Mononuclear cell (primary cell): Measurements from ENCODE around the gene CAMK1D. TPM values are rescaled to one million over a fixed set of nuclear protein-coding genes. Genes with fewer than 3 reads are reported as not detected.
"Not testable (repeated sequence)": the region's sequence is repeated elsewhere in the genome, so short reads cannot be mapped to it uniquely, and the experiment has no call there.

Experiments used
- H3K27me3 ChIP-seq: 2 replicates; pipeline ENCODE4 v1.6.0; 2011; ENCODE audit warnings: low read length, control low read depth; ENCODE audit not compliant: insufficient read depth
- H3K4me1 ChIP-seq: 2 replicates; pipeline ENCODE4 v1.5.1; 2011; ENCODE audit warnings: mild to moderate bottlenecking, low read length, control low read depth; ENCODE audit not compliant: insufficient read depth
- H3K4me3 ChIP-seq: 2 replicates; pipeline ENCODE4 v1.5.1; 2011; ENCODE audit warnings: mild to moderate bottlenecking, low read length, moderate library complexity
- H3K9me3 ChIP-seq: 2 replicates; pipeline ENCODE4 v1.5.1; 2011; ENCODE audit warnings: low read depth, mild to moderate bottlenecking, control low read depth, low read length
- total RNA-seq: library from RNA; depleted of rRNA; stranded (reverse); fragments of >200 nt; gene quantifications from one replicate; pipeline ENCODE4 v1.2.3, GENCODE V29; 2012

The CAMK1D gene
- total RNA-seq, 1 donor: 11.0 TPM

- no peak overlapping the region for H3K4me3 ChIP-seq
- H3K4me1 ChIP-seq: no peaks in the 10 kb centered on the region
- H3K27me3 ChIP-seq: no peaks in the 10 kb centered on the region
- H3K9me3 ChIP-seq: no peaks in the 10 kb centered on the region
Measured at GRCh38 chr10:12434277-12434676, 84.9 kb downstream of the CAMK1D start.

- H3K9me3 ChIP-seq, H3K4me3 ChIP-seq, H3K4me1 ChIP-seq, H3K27me3 ChIP-seq: not testable (repeated sequence)
Measured at GRCh38 chr10:12434677-12435076, 85.3 kb downstream of the CAMK1D start.

GRCh38 chr10:12435348-12435747 lies 86.0 kb downstream of the CAMK1D start:
- Histone ChIP-seq H3K4me1 (no peaks in the 10 kb centered on the region), H3K4me3 (no peak overlapping the region), H3K27me3 (no peaks in the 10 kb centered on the region), H3K9me3 (no peaks in the 10 kb centered on the region)

GRCh38 chr10:12438919-12439692 lies 89.8 kb downstream of the CAMK1D start:
- no peaks in the 10 kb centered on the region for H3K4me1 ChIP-seq
- no peak overlapping the region for H3K4me3 ChIP-seq
- no peaks in the 10 kb centered on the region for H3K27me3 ChIP-seq
- no peaks in the 10 kb centered on the region for H3K9me3 ChIP-seq

- H3K9me3 ChIP-seq, H3K4me1 ChIP-seq, H3K4me3 ChIP-seq, H3K27me3 ChIP-seq: not testable (repeated sequence)
Measured at GRCh38 chr10:12439767-12440166, 90.4 kb downstream of the CAMK1D start.

GRCh38 chr10:12443026-12443425 lies 93.7 kb downstream of the CAMK1D start:
- Histone ChIP-seq H3K4me3 (no peak overlapping the region), H3K27me3 (no peaks in the 10 kb centered on the region), H3K4me1 (no peaks in the 10 kb centered on the region), H3K9me3 (no peaks in the 10 kb centered on the region)

- no peaks in the 10 kb centered on the region for H3K27me3 ChIP-seq
- no peak overlapping the region for H3K4me3 ChIP-seq
- H3K4me1 ChIP-seq: peaks cover 18% of the 10 kb centered on the region
- no peaks in the 10 kb centered on the region for H3K9me3 ChIP-seq
Measured at GRCh38 chr10:12444981-12445700, 95.8 kb downstream of the CAMK1D start.

GRCh38 chr10:12445701-12446334 lies 96.5 kb downstream of the CAMK1D start:
- Histone ChIP-seq H3K27me3 (no peaks in the 10 kb centered on the region), H3K4me1 (peaks cover 18% of the 10 kb centered on the region), H3K4me3 (no peak overlapping the region), H3K9me3 (no peaks in the 10 kb centered on the region)

GRCh38 chr10:12448340-12448728 lies 99.0 kb downstream of the CAMK1D start:
- Histone ChIP-seq H3K4me3 (no peak overlapping the region), H3K4me1 (peaks cover 18% of the 10 kb centered on the region), H3K27me3 (no peaks in the 10 kb centered on the region), H3K9me3 (no peaks in the 10 kb centered on the region)

GRCh38 chr10:12448729-12449391 lies 99.5 kb downstream of the CAMK1D start:
- no peaks in the 10 kb centered on the region for H3K27me3 ChIP-seq
- H3K4me3 ChIP-seq: no peak overlapping the region
- H3K9me3 ChIP-seq: no peaks in the 10 kb centered on the region
- peaks cover 18% of the 10 kb centered on the region for H3K4me1 ChIP-seq

GRCh38 chr10:12455318-12455717 lies 106.0 kb downstream of the CAMK1D start:
- H3K27me3 ChIP-seq: no peaks in the 10 kb centered on the region
- no peaks in the 10 kb centered on the region for H3K4me1 ChIP-seq
- H3K9me3 ChIP-seq: no peaks in the 10 kb centered on the region
- no peak overlapping the region for H3K4me3 ChIP-seq

- Histone ChIP-seq H3K4me3 (no peak overlapping the region), H3K4me1 (no peaks in the 10 kb centered on the region)
Measured at GRCh38 chr10:12455766-12456165, 106.4 kb downstream of the CAMK1D start.

GRCh38 chr10:12459340-12459739 lies 110.0 kb downstream of the CAMK1D start:
- Histone ChIP-seq H3K4me1 (no peaks in the 10 kb centered on the region), H3K4me3 (no peak overlapping the region), H3K9me3 (no peaks in the 10 kb centered on the region), H3K27me3 (no peaks in the 10 kb centered on the region)

More at GRCh38 chr10:12455766-12456165, 106.4 kb downstream of the CAMK1D start:
- no peaks in the 10 kb centered on the region for H3K27me3 ChIP-seq
- no peaks in the 10 kb centered on the region for H3K9me3 ChIP-seq

- no peak overlapping the region for H3K4me3 ChIP-seq
- H3K27me3 ChIP-seq: no peaks in the 10 kb centered on the region
- no peaks in the 10 kb centered on the region for H3K4me1 ChIP-seq
- H3K9me3 ChIP-seq: no peaks in the 10 kb centered on the region
Measured at GRCh38 chr10:12459762-12460161, 110.4 kb downstream of the CAMK1D start.

GRCh38 chr10:12463459-12463838 lies 114.1 kb downstream of the CAMK1D start:
- Histone ChIP-seq H3K4me1 (no peaks in the 10 kb centered on the region), H3K9me3 (no peaks in the 10 kb centered on the region), H3K4me3 (no peak overlapping the region), H3K27me3 (no peaks in the 10 kb centered on the region)
